HG02798 (cell line): Measurements from ENCODE around the gene TRIP12.
"Not testable (repeated sequence)": the region's sequence is repeated elsewhere in the genome, so short reads cannot be mapped to it uniquely, and the experiment has no call there.

ENCODE experiments used
- ATAC-seq: cut with Tn5 transposase; IDR thresholded peaks from one replicate; pipeline ENCODE4 v1.9.1; 2021; ENCODE audit warnings: mild to moderate bottlenecking; ENCODE audit not compliant: unreplicated experiment, poor library complexity

TRIP12 gene

GRCh38 chr2:229838729-229839128 is 83.1 kb downstream of the TRIP12 start:
- ATAC-seq, result no peak

GRCh38 chr2:229836847-229837246 is 85.0 kb downstream of the TRIP12 start:
- ATAC-seq, result no peak

- ATAC-seq, result no peak
Observed at GRCh38 chr2:229835596-229836283, 86.1 kb downstream of the TRIP12 start.

- ATAC-seq, result not testable (repeated sequence)
Observed at GRCh38 chr2:229834368-229834767, 87.4 kb downstream of the TRIP12 start.

- ATAC-seq, result no peak
Observed at GRCh38 chr2:229832510-229832898, 89.3 kb downstream of the TRIP12 start.

- ATAC-seq, result no peak
Observed at GRCh38 chr2:229831805-229832509, 89.9 kb downstream of the TRIP12 start.

- ATAC-seq, result no peak
Observed at GRCh38 chr2:229825476-229825875, 96.3 kb downstream of the TRIP12 start.

GRCh38 chr2:229821316-229821715 is 100.5 kb downstream of the TRIP12 start:
- ATAC-seq, result no peak

- ATAC-seq, result no peak
Observed at GRCh38 chr2:229818230-229818629, 103.6 kb downstream of the TRIP12 start.

- ATAC-seq, result no peak
Observed at GRCh38 chr2:229815858-229816257, 106.0 kb downstream of the TRIP12 start.

- ATAC-seq, result no peak
Observed at GRCh38 chr2:229815342-229815741, 106.5 kb downstream of the TRIP12 start.

GRCh38 chr2:229810786-229811185 is 111.0 kb downstream of the TRIP12 start:
- no peak for ATAC-seq

GRCh38 chr2:229805559-229805958 is 116.2 kb downstream of the TRIP12 start:
- no peak for ATAC-seq

- no peak for ATAC-seq
Observed at GRCh38 chr2:229802785-229803184, 119.0 kb downstream of the TRIP12 start.

GRCh38 chr2:229800997-229801754 is 120.6 kb downstream of the TRIP12 start:
- ATAC-seq, result peak; percentile 68

GRCh38 chr2:229798446-229799155 is 123.2 kb downstream of the TRIP12 start:
- no peak for ATAC-seq

- ATAC-seq, result no peak
Observed at GRCh38 chr2:229795058-229795457, 126.8 kb downstream of the TRIP12 start.

- no peak for ATAC-seq
Observed at GRCh38 chr2:229794636-229795035, 127.2 kb downstream of the TRIP12 start.

GRCh38 chr2:229786289-229786688 is 135.5 kb downstream of the TRIP12 start:
- not testable (repeated sequence) for ATAC-seq

GRCh38 chr2:229784791-229785190 is 137.0 kb downstream of the TRIP12 start:
- no peak for ATAC-seq
